Left colon (tissue), 2 donors: ENCODE data around the gene FAM181B. TPM values are rescaled to one million over a fixed set of nuclear protein-coding genes. Genes with fewer than 3 reads are reported as not detected.

Experiments used
- ATAC-seq: fragments of 200-7000 bp; cut with Tn5 transposase; one replicate; pipeline ENCODE4 v1.9.1; 2020; ENCODE audit warnings: mild to moderate bottlenecking, moderate library complexity
- DNase-seq, 2 donors: peaks; one replicate each; pipeline ENCODE4 v3.0.0-alpha.2; 2020
- intact Hi-C, 2 donors: fragments of 100-400 bp; cut with DNase I in 1 of 2; cut with micrococcal nuclease in 1 of 2; formaldehyde crosslinking; loops; one replicate each; pipeline versions ENCODE4 v1.11.2 to v1.14.0; 2022; cut with DNase I, micrococcal nuclease
- long read RNA-seq: library from polyadenylated mRNA; unstranded; transcript quantifications from one replicate; pipeline ENCODE4 v2.0.0, GENCODE V29; 2021
- total RNA-seq, 2 donors: library from RNA; stranded (reverse); fragmentation: NEBNext Ultra II Directional; extraction: Animal tissue kit (Norgen Biotek cat#: 25700); gene quantifications; one replicate each; pipeline ENCODE4 v1.2.1, GENCODE V29; 2021
- donor health status: DM: no; HTN: no; CAD: no.
- donor health status: DM: yes; HTN: yes; CAD: no.

The FAM181B gene
- total RNA-seq: under 1 TPM; 0.27 to 0.61 TPM
- long read RNA-seq: 0 reads

- ATAC-seq (peak; percentile 70), DNase-seq (peak in 1 of 2 donors; percentile 45)
- intact Hi-C loops: no loop called here
These were observed at the start of gene FAM181B for GRCh38 chr11:82733444-82734119. Gene FAM181B, minus strand, starts transcription at chr11:82733864. Its CDS starts 135 bp downstream, at chr11:82733729.

- no peak for ATAC-seq
- no peak for DNase-seq
- intact Hi-C loops: no loop called here
These were observed 49.2 kb upstream of the FAM181B start for GRCh38 chr11:82782825-82783374.

GRCh38 chr11:82778776-82779175 is 45.1 kb upstream of the FAM181B start:
- ATAC-seq: no peak
- intact Hi-C loops: no loop called here
- no peak for DNase-seq

GRCh38 chr11:82776377-82776776 is 42.7 kb upstream of the FAM181B start:
- ATAC-seq (no peak), DNase-seq (no peak)
- intact Hi-C loops: no loop called here

- peak in 1 of 2 donors; percentile 27 for DNase-seq
- intact Hi-C loops: no loop called here
- peak; percentile 80 for ATAC-seq
These were observed 42.2 kb upstream of the FAM181B start for GRCh38 chr11:82775736-82776346.

- DNase-seq (no peak), ATAC-seq (no peak)
- intact Hi-C loops: no loop called here
These were observed 41.6 kb upstream of the FAM181B start for GRCh38 chr11:82775218-82775617.

GRCh38 chr11:82771781-82772180 is 38.1 kb upstream of the FAM181B start:
- no peak for DNase-seq
- ATAC-seq: no peak
- intact Hi-C loops: no loop called here

- DNase-seq (no peak), ATAC-seq (no peak)
- intact Hi-C loops: no loop called here
These were observed 33.5 kb upstream of the FAM181B start for GRCh38 chr11:82767123-82767522.

- DNase-seq (peak in 1 of 2 donors; percentile 40), ATAC-seq (no peak)
- intact Hi-C loops: no loop called here
These were observed 31.9 kb upstream of the FAM181B start for GRCh38 chr11:82765466-82766034.

- no peak for ATAC-seq
- intact Hi-C loops: no loop called here
These were observed 29.5 kb upstream of the FAM181B start for GRCh38 chr11:82763167-82763566.

GRCh38 chr11:82759649-82760048 is 26.0 kb upstream of the FAM181B start:
- DNase-seq: no peak
- no peak for ATAC-seq
- intact Hi-C loops: no loop called here

More at GRCh38 chr11:82763167-82763566, 29.5 kb upstream of the FAM181B start:
- DNase-seq: no peak

GRCh38 chr11:82757660-82758357 is 24.1 kb upstream of the FAM181B start:
- no peak for ATAC-seq
- intact Hi-C loops: no loop called here
- DNase-seq: no peak

GRCh38 chr11:82756765-82757639 is 23.3 kb upstream of the FAM181B start:
- no peak for ATAC-seq
- intact Hi-C loops: no loop called here
- no peak for DNase-seq

GRCh38 chr11:82754410-82754809 is 20.7 kb upstream of the FAM181B start:
- intact Hi-C loops: no loop called here
- ATAC-seq (no peak), DNase-seq (no peak)

- no peak for ATAC-seq
- no peak for DNase-seq
- intact Hi-C loops: no loop called here
These were observed 20.3 kb upstream of the FAM181B start for GRCh38 chr11:82753921-82754320.

GRCh38 chr11:82752801-82753200 is 19.1 kb upstream of the FAM181B start:
- DNase-seq (no peak), ATAC-seq (no peak)
- intact Hi-C loops: no loop called here

- intact Hi-C loops: no loop called here
- no peak for ATAC-seq
- DNase-seq: no peak
These were observed 17.0 kb upstream of the FAM181B start for GRCh38 chr11:82750643-82751139.

GRCh38 chr11:82747471-82747870 is 13.8 kb upstream of the FAM181B start:
- ATAC-seq: no peak

More at GRCh38 chr11:82747471-82747870, 13.8 kb upstream of the FAM181B start:
- intact Hi-C loops: no loop called here
- no peak for DNase-seq
